Measurements from ENCODE around the gene KIAA0408.

DNA sequence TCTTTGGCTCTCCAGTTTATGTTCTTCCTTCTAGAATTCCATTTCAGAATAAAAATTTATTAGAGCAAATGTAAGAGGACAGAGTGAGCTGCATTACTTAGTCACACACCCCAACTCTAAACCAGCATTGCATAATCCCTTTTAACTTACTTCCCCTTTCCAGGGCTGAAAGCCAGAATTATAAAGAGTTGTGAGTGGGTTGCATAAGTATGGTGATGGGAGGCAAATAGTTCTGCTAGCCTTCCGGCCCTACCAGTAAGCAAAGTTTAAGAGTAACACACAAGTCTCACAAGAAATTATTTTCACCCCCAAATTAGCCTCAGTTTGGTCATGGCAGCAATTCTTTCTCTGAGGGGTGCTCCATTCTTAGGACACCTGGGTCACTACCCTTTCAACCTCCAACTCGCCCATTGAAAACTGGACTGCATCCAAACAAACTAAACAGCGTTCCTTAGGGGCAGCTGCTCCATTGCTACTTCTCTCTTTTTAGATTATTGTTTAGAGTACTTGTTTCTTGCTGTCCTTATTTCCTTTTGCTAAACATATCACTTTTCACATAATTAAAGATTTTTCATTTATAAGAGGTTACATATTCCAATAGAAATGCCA lies 1.6 kb downstream of the KIAA0408 start:
- TF ChIP-seq YY1 (IDR thresholded peaks at IDR 0.05; ENCODE audit: insufficient read depth, insufficient read length): no peak
- TF ChIP-seq SUZ12 (IDR thresholded peaks at IDR 0.05; ENCODE audit: extremely low read depth, insufficient read depth, insufficient read length): no peak

All from NT2/D1 (cell line).